NK-92 treated with Interleukin-12 subunit alpha and Interleukin-12 subunit beta, amount 100 ng/mL, for 24 hours (cell line): ENCODE measurements around the gene S1PR3.

Experiments used
- DNase-seq: peaks from one replicate; lab custom pipeline; 2025; lab: John Stamatoyannopoulos, UW

The S1PR3 gene

GRCh38 chr9:88969646-88970373, 21.5 kb upstream of the S1PR3 start:
- DNase-seq: no peak

- no peak for DNase-seq
These were observed 19.9 kb upstream of the S1PR3 start for GRCh38 chr9:88971131-88971960.

- no peak for DNase-seq
These were observed 18.9 kb upstream of the S1PR3 start for GRCh38 chr9:88972401-88972800.

- no peak for DNase-seq
These were observed 17.8 kb upstream of the S1PR3 start for GRCh38 chr9:88973281-88974045.

GRCh38 chr9:88974641-88975040, 16.6 kb upstream of the S1PR3 start:
- DNase-seq: no peak

- DNase-seq: no peak
These were observed 15.0 kb upstream of the S1PR3 start for GRCh38 chr9:88975966-88976889.

GRCh38 chr9:88976890-88977257, 14.4 kb upstream of the S1PR3 start:
- no peak for DNase-seq

- no peak for DNase-seq
These were observed 13.2 kb upstream of the S1PR3 start for GRCh38 chr9:88978034-88978433.

GRCh38 chr9:88979021-88979420, 12.2 kb upstream of the S1PR3 start:
- DNase-seq: no peak

GRCh38 chr9:88979791-88980190, 11.5 kb upstream of the S1PR3 start:
- DNase-seq: no peak

- DNase-seq: no peak
These were observed 10.5 kb upstream of the S1PR3 start for GRCh38 chr9:88980740-88981203.

GRCh38 chr9:88983865-88984542, 7.3 kb upstream of the S1PR3 start:
- no peak for DNase-seq

- DNase-seq: no peak
These were observed 6.8 kb upstream of the S1PR3 start for GRCh38 chr9:88984543-88984883.

- no peak for DNase-seq
These were observed 5.7 kb upstream of the S1PR3 start for GRCh38 chr9:88985616-88986015.

- DNase-seq: no peak
These were observed 4.5 kb upstream of the S1PR3 start for GRCh38 chr9:88986776-88987175.

- DNase-seq: no peak
These were observed 3.6 kb upstream of the S1PR3 start for GRCh38 chr9:88987661-88988060.

- no peak for DNase-seq
These were observed 2.2 kb upstream of the S1PR3 start for GRCh38 chr9:88988796-88989641.

- DNase-seq: no peak
These were observed 1.1 kb upstream of the S1PR3 start for GRCh38 chr9:88990041-88990728.

- no peak for DNase-seq
These were observed 571 bp upstream of the S1PR3 start for GRCh38 chr9:88990729-88991065.

GRCh38 chr9:88992556-88992955, 1.3 kb downstream of the S1PR3 start:
- DNase-seq: no peak
